Astrocyte (in vitro differentiated cells and primary cell): Measurements from ENCODE around the gene RIPOR3. TPM values are rescaled to one million over a fixed set of nuclear protein-coding genes. Genes with fewer than 3 reads are reported as not detected.
"Not testable (repeated sequence)": the region's sequence is repeated elsewhere in the genome, so short reads cannot be mapped to it uniquely, and the experiment has no call there.

Experiments
- DNase-seq: peaks from one replicate; pipeline ENCODE4 v3.0.0-alpha.2; 2010; ENCODE audit warnings: low read depth
- FAIRE-seq: peaks from 2 replicates; lab custom pipeline; 2011; peaks lifted over from hg19 to GRCh38; lab: Jason Lieb, UNC
- H2AFZ ChIP-seq: 2 replicates; pipeline ENCODE4 v1.6.0; 2012; ENCODE audit warnings: low read depth, low read length, inconsistent platforms
- H3K27ac ChIP-seq: 2 replicates; pipeline ENCODE4 v1.5.1; 2011; ENCODE audit warnings: low read depth, low read length, inconsistent platforms
- H3K27me3 ChIP-seq: 2 replicates; pipeline ENCODE4 v1.6.0; 2011; ENCODE audit warnings: low read length, inconsistent platforms; ENCODE audit not compliant: insufficient read depth
- H3K36me3 ChIP-seq: 2 replicates; pipeline ENCODE4 v1.5.1; 2011; ENCODE audit warnings: low read length, inconsistent platforms; ENCODE audit not compliant: insufficient read depth
- H3K4me1 ChIP-seq: 2 replicates; pipeline ENCODE4 v1.5.1; 2011; ENCODE audit warnings: low read length, inconsistent platforms; ENCODE audit not compliant: insufficient read depth
- H3K4me2 ChIP-seq: 2 replicates; pipeline ENCODE4 v1.6.0; 2012; ENCODE audit warnings: low read length, inconsistent platforms
- H3K4me3 ChIP-seq: 2 replicates; pipeline ENCODE4 v1.5.1; 2011; ENCODE audit warnings: low read depth, mild to moderate bottlenecking, low read length, inconsistent platforms; ENCODE audit not compliant: insufficient read depth
- H3K79me2 ChIP-seq: 2 replicates; pipeline ENCODE4 v1.6.0; 2012; ENCODE audit warnings: mild to moderate bottlenecking, low read length, inconsistent platforms; ENCODE audit not compliant: insufficient read depth
- H3K9ac ChIP-seq: 2 replicates; pipeline ENCODE4 v1.6.0; 2012; ENCODE audit warnings: mild to moderate bottlenecking, low read length, inconsistent platforms
- H3K9me3 ChIP-seq: 2 replicates; pipeline ENCODE4 v1.5.1; 2012; ENCODE audit warnings: low read depth, mild to moderate bottlenecking, low read length, inconsistent platforms; ENCODE audit not compliant: insufficient read depth
- H4K20me1 ChIP-seq: 2 replicates; pipeline ENCODE4 v1.6.0; 2012; ENCODE audit warnings: low read length, inconsistent platforms; ENCODE audit not compliant: insufficient read depth
- H3K27ac Mint-ChIP-seq: one replicate; pipeline ENCODE4 v1.8.0; 2021; ENCODE audit warnings: mild to moderate bottlenecking, mixed read lengths; ENCODE audit not compliant: unreplicated experiment
- H3K27me3 Mint-ChIP-seq: one replicate; pipeline ENCODE4 v1.8.0; 2021; ENCODE audit warnings: low read depth, mixed read lengths; ENCODE audit not compliant: unreplicated experiment
- H3K36me3 Mint-ChIP-seq: one replicate; pipeline ENCODE4 v1.8.0; 2021; ENCODE audit warnings: low read depth, mixed read lengths; ENCODE audit not compliant: unreplicated experiment
- H3K4me1 Mint-ChIP-seq: one replicate; pipeline ENCODE4 v1.8.0; 2021; ENCODE audit warnings: low read depth, mixed read lengths; ENCODE audit not compliant: unreplicated experiment
- H3K4me3 Mint-ChIP-seq: one replicate; pipeline ENCODE4 v1.8.0; 2021; ENCODE audit warnings: mild to moderate bottlenecking, moderate library complexity, mixed read lengths; ENCODE audit not compliant: unreplicated experiment
- H3K9me3 Mint-ChIP-seq: one replicate; pipeline ENCODE4 v1.8.0; 2021; ENCODE audit warnings: mild to moderate bottlenecking, mixed read lengths; ENCODE audit not compliant: unreplicated experiment
- EZH2 ChIP-seq: IDR thresholded peaks from 2 replicates; pipeline ENCODE4 v1.6.1; 2012; ENCODE audit warnings: mild to moderate bottlenecking, low read length, inconsistent platforms; ENCODE audit not compliant: insufficient read depth
- total RNA-seq: library from RNA; stranded (reverse); gene quantifications from 2 replicates; pipeline ENCODE4 v1.2.1, GENCODE V29; 2021
- TF ChIP-seq, protein P1 (sequence below): IDR thresholded peaks from 2 replicates; pipeline ENCODE4 v1.5.1; 2011; ENCODE audit warnings: low read depth, mild to moderate bottlenecking, inconsistent platforms, low read length, moderate library complexity; ENCODE audit not compliant: insufficient read depth

The RIPOR3 gene
- total RNA-seq, 1 donor from 2014 or later: 0.39 TPM

DNA sequence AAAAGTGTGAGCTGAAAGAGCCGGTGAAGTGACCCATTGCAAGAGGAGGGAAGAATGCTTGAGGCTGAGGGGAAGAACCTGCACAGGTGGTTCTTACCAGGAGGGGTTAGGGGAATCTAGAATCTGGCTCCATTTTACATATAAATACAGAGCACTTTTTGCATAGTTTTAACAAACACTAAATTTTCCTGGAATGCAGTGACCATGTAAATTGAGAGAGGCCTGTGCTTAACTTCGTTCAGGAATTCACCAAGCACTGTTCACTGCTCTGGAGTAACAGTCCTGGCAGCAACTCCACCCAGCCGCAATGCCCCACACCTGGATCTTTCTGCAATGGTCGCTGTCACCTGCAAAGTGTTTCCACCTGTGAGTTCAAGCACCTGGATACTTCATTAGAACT lies 13.2 kb upstream of the RIPOR3 start:
- no peak for FAIRE-seq
- no peaks in the 10 kb centered on the region for H3K9me3 Mint-ChIP-seq

DNA sequence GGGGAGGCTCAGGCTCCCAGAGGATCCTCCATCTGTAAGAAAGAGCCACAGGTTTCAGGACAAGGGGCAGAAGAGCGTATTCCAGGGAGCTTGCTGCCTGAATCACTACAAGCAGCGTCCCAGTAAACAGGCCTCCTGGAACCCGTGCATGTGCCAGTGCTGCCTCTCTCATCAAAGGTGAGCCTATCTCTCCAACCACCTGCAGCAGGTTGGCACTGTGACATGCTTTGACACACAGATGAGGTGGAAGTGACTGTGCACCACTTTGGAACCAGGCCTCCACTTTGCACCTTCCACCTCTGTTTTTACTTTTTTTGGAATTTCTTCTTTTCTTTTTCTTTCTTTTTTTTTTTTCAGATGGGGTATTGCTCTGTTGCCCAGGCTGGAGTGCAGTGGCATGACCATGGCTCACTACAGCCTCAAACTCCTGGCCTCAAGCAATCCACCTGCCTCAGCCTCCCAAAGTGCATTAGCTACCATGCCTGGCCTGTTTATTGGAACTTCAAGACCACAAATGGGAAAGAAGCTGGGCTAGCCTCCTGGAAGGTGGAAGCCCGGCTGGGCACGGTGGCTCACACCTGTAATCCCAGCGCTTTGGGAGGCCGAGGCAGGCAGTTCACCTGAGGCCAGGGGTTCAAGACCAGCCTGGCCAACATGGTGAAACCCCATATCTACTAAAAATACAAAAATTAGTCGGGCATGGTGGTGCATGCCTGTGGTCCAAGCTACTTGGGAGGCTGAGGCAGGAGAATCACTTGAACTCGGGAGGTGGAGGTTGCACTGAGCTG lies 12.5 kb upstream of the RIPOR3 start:
- not testable (repeated sequence) for H3K9me3 ChIP-seq, H4K20me1 ChIP-seq, H3K4me1 ChIP-seq, H3K4me1 Mint-ChIP-seq, H2AFZ ChIP-seq, H3K27ac ChIP-seq, H3K79me2 ChIP-seq, H3K9me3 Mint-ChIP-seq, H3K4me3 Mint-ChIP-seq, H3K4me2 ChIP-seq, H3K36me3 ChIP-seq, H3K9ac ChIP-seq, FAIRE-seq, H3K36me3 Mint-ChIP-seq, H3K27me3 ChIP-seq, H3K4me3 ChIP-seq, DNase-seq, H3K27ac Mint-ChIP-seq
- peaks cover 16% of the 10 kb centered on the region for H3K27me3 Mint-ChIP-seq

More for the DNA sequence above, 13.2 kb upstream of the RIPOR3 start:
- Mint-ChIP-seq H3K4me3 (no peak overlapping the region), H3K27ac (no peak overlapping the region), H3K4me1 (peaks cover 6% of the 10 kb centered on the region), H3K36me3 (no peaks in the 10 kb centered on the region), H3K27me3 (peaks cover 13% of the 10 kb centered on the region)
- no peak overlapping the region for H3K4me3 ChIP-seq
- no peaks in the 10 kb centered on the region for H3K9me3 ChIP-seq
- no peaks in the 10 kb centered on the region for H4K20me1 ChIP-seq
- H3K27ac ChIP-seq: no peak overlapping the region
- no peak overlapping the region for H3K9ac ChIP-seq
- TF ChIP-seq, protein P1, sequence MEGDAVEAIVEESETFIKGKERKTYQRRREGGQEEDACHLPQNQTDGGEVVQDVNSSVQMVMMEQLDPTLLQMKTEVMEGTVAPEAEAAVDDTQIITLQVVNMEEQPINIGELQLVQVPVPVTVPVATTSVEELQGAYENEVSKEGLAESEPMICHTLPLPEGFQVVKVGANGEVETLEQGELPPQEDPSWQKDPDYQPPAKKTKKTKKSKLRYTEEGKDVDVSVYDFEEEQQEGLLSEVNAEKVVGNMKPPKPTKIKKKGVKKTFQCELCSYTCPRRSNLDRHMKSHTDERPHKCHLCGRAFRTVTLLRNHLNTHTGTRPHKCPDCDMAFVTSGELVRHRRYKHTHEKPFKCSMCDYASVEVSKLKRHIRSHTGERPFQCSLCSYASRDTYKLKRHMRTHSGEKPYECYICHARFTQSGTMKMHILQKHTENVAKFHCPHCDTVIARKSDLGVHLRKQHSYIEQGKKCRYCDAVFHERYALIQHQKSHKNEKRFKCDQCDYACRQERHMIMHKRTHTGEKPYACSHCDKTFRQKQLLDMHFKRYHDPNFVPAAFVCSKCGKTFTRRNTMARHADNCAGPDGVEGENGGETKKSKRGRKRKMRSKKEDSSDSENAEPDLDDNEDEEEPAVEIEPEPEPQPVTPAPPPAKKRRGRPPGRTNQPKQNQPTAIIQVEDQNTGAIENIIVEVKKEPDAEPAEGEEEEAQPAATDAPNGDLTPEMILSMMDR: no peak
- TF ChIP-seq EZH2: no peak
- no peak overlapping the region for H3K4me2 ChIP-seq
- no peaks in the 10 kb centered on the region for H3K27me3 ChIP-seq
- H2AFZ ChIP-seq: no peak overlapping the region
- no peaks in the 10 kb centered on the region for H3K36me3 ChIP-seq
- DNase-seq: no peak
- H3K79me2 ChIP-seq: no peaks in the 10 kb centered on the region
- H3K4me1 ChIP-seq: peaks cover 5% of the 10 kb centered on the region

DNA sequence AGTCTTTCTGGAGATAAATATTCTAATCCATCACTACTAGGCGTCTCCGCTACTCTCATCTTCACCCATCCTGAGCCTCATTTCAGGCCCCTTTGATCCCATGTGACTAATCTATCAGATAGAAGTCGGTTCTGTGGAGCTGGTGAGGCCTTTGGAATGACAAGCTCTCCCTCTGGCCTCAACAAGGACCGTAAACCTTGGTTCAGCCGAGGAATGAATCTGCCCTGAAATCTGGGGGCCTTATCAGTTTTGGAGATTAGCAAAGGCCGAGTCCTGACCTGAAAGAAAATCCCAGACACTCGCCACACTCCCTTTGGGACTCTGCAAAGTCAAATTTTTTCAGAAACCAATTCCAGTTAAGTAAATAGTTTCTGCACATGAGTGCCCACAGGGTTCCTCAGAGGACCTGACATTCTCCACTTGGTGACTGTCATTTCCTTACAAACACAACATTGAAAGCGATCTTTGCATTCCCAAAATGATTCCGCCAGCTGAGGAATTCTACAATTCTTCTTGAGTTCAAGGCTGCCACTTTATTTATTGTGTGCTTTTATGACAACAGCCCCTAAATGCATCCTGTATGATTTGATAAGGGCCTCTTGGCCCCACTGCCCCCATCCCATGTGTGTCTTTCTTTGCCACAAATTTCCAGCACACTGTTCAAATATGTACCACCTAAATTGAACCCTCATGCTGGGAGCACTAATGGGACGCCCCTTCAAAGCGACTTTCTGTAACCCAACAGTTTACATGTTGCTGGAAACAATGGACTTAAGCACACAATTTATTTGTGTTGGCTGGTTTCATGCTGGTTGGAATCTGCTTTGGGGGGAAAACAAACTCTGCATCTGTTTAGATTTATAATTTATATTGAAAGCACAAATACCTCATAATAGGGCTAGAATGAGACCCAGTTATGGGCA lies 10.0 kb upstream of the RIPOR3 start:
- H3K36me3 ChIP-seq: no peaks in the 10 kb centered on the region
- H3K4me1 Mint-ChIP-seq: peaks cover 6% of the 10 kb centered on the region
- no peak overlapping the region for H3K27ac Mint-ChIP-seq
- H3K4me3 ChIP-seq: no peak overlapping the region
- H3K9me3 ChIP-seq: no peaks in the 10 kb centered on the region
- H4K20me1 ChIP-seq: no peaks in the 10 kb centered on the region
- no peak overlapping the region for H3K4me3 Mint-ChIP-seq
- FAIRE-seq: no peak
- H3K27ac ChIP-seq: no peak overlapping the region
- no peak for TF ChIP-seq EZH2
- TF ChIP-seq, protein P1: no peak
- H3K9me3 Mint-ChIP-seq: no peaks in the 10 kb centered on the region
- DNase-seq: no peak
- peak overlapping the region; percentile 2 for H3K4me2 ChIP-seq
- no peak overlapping the region for H2AFZ ChIP-seq
- H3K9ac ChIP-seq: no peak overlapping the region
- H3K27me3 ChIP-seq: no peaks in the 10 kb centered on the region
- peaks cover 16% of the 10 kb centered on the region for H3K27me3 Mint-ChIP-seq
- no peaks in the 10 kb centered on the region for H3K36me3 Mint-ChIP-seq
- H3K79me2 ChIP-seq: no peaks in the 10 kb centered on the region
- H3K4me1 ChIP-seq: peaks cover 5% of the 10 kb centered on the region
